B cell (primary cell): ENCODE data around the gene CFAP77. TPM values are rescaled to one million over a fixed set of nuclear protein-coding genes. Genes with fewer than 3 reads are reported as not detected.

Experiments used
- ATAC-seq: fragments of 200-7000 bp; cut with Tn5 transposase; one replicate; pipeline ENCODE4 v1.10.0; 2021; ENCODE audit warnings: low read depth, mild to moderate bottlenecking, moderate number of reproducible peaks, moderate library complexity
- CTCF ChIA-PET: fragments of 350-600 bp; sonication (Branson Sonifier 250); formaldehyde crosslinking; loops from one replicate; lab custom pipeline; 2021; ENCODE audit warnings: antibody characterized with exemption, inconsistent platforms; lab: Charles Lee
- POLR2A ChIA-PET: fragments of 350-600 bp; sonication (Branson Sonifier 250); formaldehyde crosslinking; loops from one replicate; lab custom pipeline; 2021; ENCODE audit warnings: antibody characterized with exemption; lab: Charles Lee
- DNase-seq: peaks from one replicate; pipeline ENCODE4 v3.0.0; 2013
- H2AFZ ChIP-seq: 2 replicates; pipeline ENCODE4 v1.6.1; 2012; ENCODE audit warnings: mild to moderate bottlenecking, low read depth, low read length; ENCODE audit not compliant: insufficient read depth, poor library complexity, severe bottlenecking
- H3K27ac ChIP-seq, 2 donors: 1 replicate in 1 of 2; 2 replicates in 1 of 2; pipeline ENCODE4 v1.5.1; 2012 to 2013; ENCODE audit warnings: low read length in 2 of 2, mild to moderate bottlenecking in 2 of 2, moderate library complexity in 1 of 2
- H3K27me3 ChIP-seq, 4 experiments: fragments of 200-600 bp in 1 of 4; sonication (generic) in 1 of 4; replicated peaks in 1 of 4; 1 replicate in 2 of 4; 2 replicates in 2 of 4; pipeline versions ENCODE4 v1.6.1 to v1.7.0; 2013 to 2016; ENCODE audit warnings: low read length in 3 of 4, mild to moderate bottlenecking in 2 of 4, mixed read lengths in 1 of 4, moderate library complexity in 1 of 4; ENCODE audit not compliant: insufficient read depth in 4 of 4, control insufficient read depth in 3 of 4; ENCODE audit errors: control extremely low read depth in 1 of 4
- H3K36me3 ChIP-seq, 2 experiments: replicated peaks in 1 of 2; 1 replicate in 1 of 2; 2 replicates in 1 of 2; pipeline versions ENCODE4 v1.6.1 to v1.7.1; 2013; ENCODE audit warnings: low read length in 1 of 2; ENCODE audit not compliant: insufficient read depth in 2 of 2, control insufficient read depth in 1 of 2; ENCODE audit errors: control extremely low read depth in 1 of 2, extremely low read depth in 1 of 2
- H3K4me1 ChIP-seq, 2 donors: fragments of 200-600 bp in 1 of 2; sonication (generic) in 1 of 2; 1 replicate in 1 of 2; 2 replicates in 1 of 2; pipeline versions ENCODE4 v1.5.1 to v1.6.1; 2013 to 2017; ENCODE audit warnings: low read length in 2 of 2; ENCODE audit not compliant: control insufficient read depth in 2 of 2, insufficient read depth in 2 of 2
- H3K4me2 ChIP-seq: replicated peaks from 2 replicates; pipeline ENCODE3; 2012; ENCODE audit warnings: mild to moderate bottlenecking, low read depth, low read length; ENCODE audit not compliant: poor library complexity, severe bottlenecking
- H3K4me3 ChIP-seq, 5 experiments: fragments of 200-600 bp in 1 of 5; sonication (generic) in 1 of 5; 1 replicate in 3 of 5; 2 replicates in 2 of 5; pipeline versions ENCODE4 v1.5.1 to v1.7.0; 2011 to 2016; ENCODE audit warnings: low read length in 4 of 5, mild to moderate bottlenecking in 4 of 5, low read depth in 2 of 5, control low read depth in 1 of 5, moderate library complexity in 1 of 5; ENCODE audit not compliant: insufficient read depth in 1 of 5; ENCODE audit errors: control extremely low read depth in 1 of 5, extremely low read depth in 1 of 5
- H3K79me2 ChIP-seq: fragments of 200-600 bp; sonication (generic); one replicate; pipeline ENCODE4 v1.6.0; 2016; ENCODE audit warnings: low read length; ENCODE audit not compliant: control insufficient read depth, insufficient read depth
- H3K9ac ChIP-seq: fragments of 200-600 bp; sonication (generic); 2 replicates; pipeline ENCODE4 v1.6.1; 2017; ENCODE audit warnings: mild to moderate bottlenecking, low read length, moderate library complexity
- H3K9me3 ChIP-seq, 3 donors: one replicate each; pipeline versions ENCODE4 v1.6.1 to v1.7.1; 2013; ENCODE audit warnings: low read length in 2 of 3; ENCODE audit not compliant: control insufficient read depth in 2 of 3, insufficient read depth in 1 of 3; ENCODE audit errors: control extremely low read depth in 1 of 3
- H4K20me1 ChIP-seq: 2 replicates; pipeline ENCODE4 v1.6.0; 2012; ENCODE audit warnings: mild to moderate bottlenecking, low read length; ENCODE audit not compliant: insufficient read depth, control insufficient read depth, poor library complexity, severe bottlenecking
- H3K27ac Mint-ChIP-seq: one replicate; pipeline ENCODE4 v1.8.0; 2021; ENCODE audit warnings: mixed read lengths
- H3K27me3 Mint-ChIP-seq: one replicate; pipeline ENCODE4 v1.8.0; 2021; ENCODE audit warnings: mixed read lengths
- H3K4me1 Mint-ChIP-seq: one replicate; pipeline ENCODE4 v1.8.0; 2021; ENCODE audit warnings: mixed read lengths
- H3K4me3 Mint-ChIP-seq: one replicate; pipeline ENCODE4 v1.8.0; 2021; ENCODE audit warnings: mixed read lengths
- H3K9me3 Mint-ChIP-seq: one replicate; pipeline ENCODE4 v1.8.0; 2022; ENCODE audit warnings: mixed read lengths; ENCODE audit not compliant: insufficient read depth
- CTCF ChIP-seq: fragments of 200-600 bp; IDR thresholded peaks from one replicate; pipeline ENCODE4 v1.8.0; 2022; ENCODE audit warnings: antibody characterized with exemption, mild to moderate bottlenecking
- EZH2 ChIP-seq: IDR thresholded peaks from 2 replicates; pipeline ENCODE4 v1.6.1; 2012; ENCODE audit warnings: borderline replicate concordance, low read depth, mild to moderate bottlenecking, moderate library complexity, low read length; ENCODE audit not compliant: insufficient read depth, poor library complexity, severe bottlenecking
- WGBS: methylation state at CpG from one replicate; pipeline ENCODE4 v1.1.5; 2013; ENCODE audit warnings: missing lambda C conversion rate; ENCODE audit not compliant: insufficient coverage; 5-methylcytosine and 5-hydroxymethylcytosine counted together
- intact Hi-C: fragments of 100-400 bp; cut with micrococcal nuclease; formaldehyde crosslinking; loops from one replicate; pipeline ENCODE4 v1.10.0; 2022
- polyA plus RNA-seq: library from polyadenylated mRNA; depleted of rRNA; stranded (reverse); fragments of >200 nt; gene quantifications from 2 replicates; pipeline ENCODE4 v1.2.3, GENCODE V29; 2012
- total RNA-seq, 2 donors: library from RNA; stranded (reverse); fragments of 120-200 nt in 1 of 2; gene quantifications; 1 replicate in 1 of 2; 2 replicates in 1 of 2; pipeline versions ENCODE4 v1.2.3 to v1.2.4, GENCODE V29; 2013 to 2022

Gene CFAP77
- total and polyA plus RNA-seq, 2 donors (not counting 1 experiment from before 2014, with no cell fraction given): not detected

- intact Hi-C loops: no loop called here
- Histone ChIP-seq H3K27me3 (no peaks in the 10 kb centered on the region), H3K36me3 (no peaks in the 10 kb centered on the region), H3K79me2 (no peaks in the 10 kb centered on the region), H3K9ac (no peak overlapping the region), H3K4me2 (no peak overlapping the region), H3K27ac (peak overlapping the region in 1 of 2 donors; percentile 26), H3K4me3 (no peak overlapping the region), H2AFZ (peak overlapping the region; percentile 29), H3K4me1 (peaks cover 9 to 14% of the 10 kb centered on the region in 2 donors), H4K20me1 (no peaks in the 10 kb centered on the region), H3K9me3 (no peaks in the 10 kb centered on the region)
- ATAC-seq (no peak), DNase-seq (no peak)
- no peaks in the 10 kb centered on the region for H3K27me3 Mint-ChIP-seq
- no peak overlapping the region for H3K4me3 Mint-ChIP-seq
- H3K9me3 Mint-ChIP-seq: no peaks in the 10 kb centered on the region
- TF ChIP-seq EZH2 (no peak), CTCF (no peak)
- H3K27ac Mint-ChIP-seq: peak overlapping the region; percentile 15
- WGBS: no CpG with 5 or more reads among the region's 3 CpGs
- H3K4me1 Mint-ChIP-seq: peaks cover 8% of the 10 kb centered on the region
- ChIA-PET CTCF (interaction anchor here (0.6 kb wide), 1 partner anchor 1525 kb away, joined by 4 read pairs; no protein-coding TSS in a partner anchor), POLR2A (interaction anchor here (0.6 kb wide), 1 partner anchor 22 kb away, joined by 3 read pairs; no protein-coding TSS in a partner anchor)
These were observed 44.0 kb upstream of the CFAP77 start for GRCh38 chr9:132365986-132366385.

- Histone ChIP-seq H3K4me1 (peaks cover 9 to 14% of the 10 kb centered on the region in 2 donors), H3K9me3 (no peaks in the 10 kb centered on the region), H3K9ac (no peak overlapping the region), H2AFZ (no peak overlapping the region), H4K20me1 (no peaks in the 10 kb centered on the region), H3K79me2 (no peaks in the 10 kb centered on the region), H3K4me3 (no peak overlapping the region), H3K36me3 (no peaks in the 10 kb centered on the region), H3K27me3 (no peaks in the 10 kb centered on the region), H3K27ac (peak overlapping the region in 1 of 2 donors; percentile 26), H3K4me2 (no peak overlapping the region)
- 98% methylated on average over 4 of the region's 4 CpGs for WGBS
- Mint-ChIP-seq H3K27ac (no peak overlapping the region), H3K4me3 (no peak overlapping the region), H3K9me3 (no peaks in the 10 kb centered on the region), H3K4me1 (peaks cover 11% of the 10 kb centered on the region), H3K27me3 (no peaks in the 10 kb centered on the region)
- intact Hi-C loops: no loop called here
- no peak for ATAC-seq
- DNase-seq: no peak
- ChIA-PET POLR2A (no interaction called here), CTCF (no interaction called here)
- TF ChIP-seq EZH2 (no peak), CTCF (no peak)
These were observed 43.5 kb upstream of the CFAP77 start for GRCh38 chr9:132366481-132366880.
